Measurements from ENCODE around the gene SDCCAG8.
A peak's percentile ranks its signal among the peaks of the same experiment; 100 is the strongest.

The SDCCAG8 gene

DNA sequence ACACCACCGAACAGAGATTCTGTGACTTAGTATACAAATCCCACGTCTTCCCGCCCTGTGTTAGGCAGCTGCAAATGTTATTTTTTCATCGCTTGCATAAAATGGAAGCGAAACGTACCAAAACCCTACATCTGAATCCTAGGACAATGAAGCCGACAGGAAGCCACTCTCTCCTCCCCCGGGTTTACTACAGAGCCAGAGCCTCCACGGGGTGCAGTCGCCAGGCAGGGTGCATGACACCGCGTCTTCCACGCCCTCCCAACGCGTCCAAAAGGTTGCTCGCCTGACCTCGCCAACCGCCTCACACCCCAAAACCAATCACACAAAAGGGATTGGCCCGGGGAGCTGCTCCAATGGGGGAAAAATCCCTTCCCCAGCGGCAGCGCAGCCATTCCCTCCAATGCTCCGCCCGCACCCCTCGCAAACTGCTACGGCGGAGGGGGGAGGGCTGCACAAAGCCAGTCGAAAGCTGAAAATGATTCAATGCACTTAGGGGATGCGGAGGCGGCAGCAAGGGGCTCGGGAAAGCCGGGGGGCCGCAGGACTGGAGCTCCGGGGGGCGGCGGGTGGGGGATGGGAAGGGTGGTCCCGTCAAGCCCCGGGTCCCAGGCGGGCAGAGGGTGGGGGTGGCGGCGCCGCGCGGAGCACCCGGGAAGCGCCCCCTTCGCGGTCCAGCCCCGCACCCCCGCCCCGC, 1.5 kb upstream of the SDCCAG8 start:
- peak; percentile 7 to 29 for DNase-seq (ENCODE audit: extremely low read depth in 1 of 2, low read depth in 1 of 2)

- DNase-seq (ENCODE audit: extremely low read depth in 1 of 2, low read depth in 1 of 2) = peak; percentile 75 to 77
Measured at GRCh38 chr1:243254927-243255790, 682 bp upstream of the SDCCAG8 start, which contains the start of gene CEP170. CEP170 (minus strand) TSS chr1:243255281; CDS start chr1:243225280, 30,001 bp downstream.

DNA sequence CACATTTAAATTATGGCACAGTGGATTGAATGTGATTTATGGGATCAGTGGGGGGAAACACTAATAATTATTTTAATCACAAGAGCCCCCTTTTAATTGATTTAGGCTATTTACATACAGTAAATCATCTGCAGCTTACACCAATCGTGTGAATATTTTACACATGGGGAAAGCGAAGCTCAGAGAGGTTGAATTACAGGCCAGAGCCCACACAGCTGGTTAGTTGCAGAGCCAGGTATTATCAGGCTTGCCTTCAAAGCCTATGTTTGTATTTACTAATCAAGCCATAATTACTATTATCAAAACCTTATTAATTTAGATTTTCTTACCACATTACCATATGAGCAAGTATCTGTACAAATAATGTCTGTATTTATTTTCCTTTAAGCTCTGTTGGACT, 749 bp downstream of the SDCCAG8 start:
- DNase-seq (ENCODE audit: extremely low read depth in 1 of 2, low read depth in 1 of 2) = no peak

- DNase-seq (ENCODE audit: extremely low read depth in 1 of 2, low read depth in 1 of 2) = no peak
Measured at GRCh38 chr1:243257189-243257588, 1.3 kb downstream of the SDCCAG8 start.

DNA sequence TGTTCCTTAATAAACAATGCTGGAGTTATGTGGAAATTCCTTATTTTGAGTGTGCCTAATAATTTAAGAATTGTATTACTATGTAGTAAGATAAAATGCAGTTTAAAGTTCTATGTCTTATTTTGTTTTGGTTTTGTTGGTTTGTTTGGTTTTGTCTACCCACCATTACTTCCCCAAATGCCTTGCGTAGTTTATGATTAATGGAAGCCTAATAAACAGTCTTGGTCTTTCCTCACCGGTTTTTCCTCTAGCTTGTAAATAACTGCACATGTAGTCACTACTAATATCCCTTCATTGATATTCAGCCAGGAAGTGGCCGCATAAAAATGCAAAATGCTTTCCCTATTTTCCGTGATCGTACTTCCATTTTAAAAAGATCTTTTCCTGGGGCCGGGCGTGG, 2.9 kb downstream of the SDCCAG8 start:
- DNase-seq (ENCODE audit: extremely low read depth in 1 of 2, low read depth in 1 of 2) = no peak

DNA sequence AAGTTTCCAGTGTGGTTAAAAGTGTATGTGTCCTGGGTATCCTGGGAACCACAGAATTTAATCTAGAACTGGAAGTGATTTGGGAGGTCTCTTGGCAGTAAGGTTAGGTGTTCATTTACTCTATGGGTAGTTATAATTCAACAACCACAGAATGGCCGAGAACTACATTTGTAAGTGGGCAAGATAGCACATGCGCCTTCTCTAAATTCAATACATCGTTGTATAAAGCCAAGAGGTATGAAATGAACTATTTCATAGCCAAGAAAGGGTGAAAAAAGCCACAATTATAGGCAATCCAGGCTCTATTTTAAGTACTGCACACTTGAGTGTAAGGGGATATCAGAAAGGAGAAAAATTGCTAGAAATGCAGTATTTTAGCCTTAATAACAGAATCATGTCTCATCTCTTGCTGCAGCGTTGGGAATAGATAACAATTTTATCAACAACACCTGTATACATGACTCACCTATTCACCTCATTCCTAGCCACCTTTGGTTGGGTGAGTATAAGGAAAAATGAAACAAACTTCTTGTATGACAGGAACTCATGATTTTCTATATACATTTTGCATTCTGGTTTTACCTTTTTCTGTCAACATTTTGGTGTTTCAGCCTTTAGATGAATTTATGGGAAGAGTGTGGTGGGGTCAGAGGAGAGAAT, 4.5 kb downstream of the SDCCAG8 start:
- no peak for DNase-seq (ENCODE audit: extremely low read depth in 1 of 2, low read depth in 1 of 2)

DNA sequence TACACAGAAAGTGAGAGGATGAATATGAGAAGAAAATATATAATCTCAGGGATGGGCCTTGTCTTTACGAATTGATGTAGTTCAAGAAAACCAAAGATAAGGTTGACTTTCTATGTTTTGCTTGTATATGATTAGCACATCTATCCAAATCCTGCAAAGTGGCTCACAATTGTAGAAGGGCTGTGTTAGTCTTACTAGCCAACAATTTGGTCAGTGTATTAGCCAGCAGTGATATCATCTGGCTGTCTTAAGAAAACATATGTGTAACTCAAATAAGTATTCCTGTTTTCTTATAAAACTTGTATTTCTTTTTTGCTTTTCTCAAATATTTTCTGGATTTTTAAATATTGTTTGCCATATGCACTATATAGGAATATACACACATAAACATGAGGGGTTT, 5.5 kb downstream of the SDCCAG8 start:
- no peak for DNase-seq (ENCODE audit: extremely low read depth in 1 of 2, low read depth in 1 of 2)

- no peak for DNase-seq (ENCODE audit: extremely low read depth in 1 of 2, low read depth in 1 of 2)
Measured at GRCh38 chr1:243264717-243265116, 8.9 kb downstream of the SDCCAG8 start.

DNA sequence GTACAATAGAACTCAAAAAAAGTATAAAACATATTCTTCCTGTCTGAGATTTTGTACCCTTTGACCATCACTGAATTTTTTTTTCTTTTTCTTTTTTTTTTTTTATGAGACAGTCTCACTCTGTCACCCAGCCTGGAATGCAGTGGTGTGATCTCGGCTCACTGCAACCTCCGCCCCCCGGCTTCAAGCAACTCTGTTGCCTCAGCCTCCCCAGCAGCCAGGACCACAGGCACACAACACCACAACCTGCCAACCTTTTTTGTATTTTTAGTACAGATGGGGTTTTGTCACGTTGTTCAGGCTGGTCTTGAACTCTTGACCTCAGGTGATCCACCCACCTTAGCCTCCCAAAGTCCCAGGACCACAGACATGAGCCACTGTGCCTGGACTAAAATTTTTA, 10.4 kb downstream of the SDCCAG8 start:
- DNase-seq (ENCODE audit: extremely low read depth in 1 of 2, low read depth in 1 of 2) = no peak

DNA sequence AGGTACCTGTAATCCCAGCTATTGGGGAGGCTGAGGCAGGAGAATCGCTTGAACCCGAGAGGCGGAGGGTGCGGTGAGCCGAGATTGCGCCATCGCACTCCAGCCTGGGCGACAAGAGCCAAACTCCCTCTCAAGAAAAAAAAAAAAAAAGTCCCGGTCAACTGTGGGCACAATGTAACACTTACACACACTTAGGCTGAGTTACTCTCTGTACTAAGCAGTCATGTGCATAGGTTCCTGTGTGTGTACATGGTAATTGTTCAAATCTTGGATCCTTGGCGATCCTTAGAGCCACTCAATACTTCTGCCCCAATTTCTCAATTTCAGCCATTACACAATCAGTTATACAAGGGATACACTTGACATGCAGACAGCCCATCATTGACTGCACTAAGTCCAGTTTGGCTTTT, 11.6 kb downstream of the SDCCAG8 start:
- DNase-seq (ENCODE audit: extremely low read depth in 1 of 2, low read depth in 1 of 2) = no peak

DNA sequence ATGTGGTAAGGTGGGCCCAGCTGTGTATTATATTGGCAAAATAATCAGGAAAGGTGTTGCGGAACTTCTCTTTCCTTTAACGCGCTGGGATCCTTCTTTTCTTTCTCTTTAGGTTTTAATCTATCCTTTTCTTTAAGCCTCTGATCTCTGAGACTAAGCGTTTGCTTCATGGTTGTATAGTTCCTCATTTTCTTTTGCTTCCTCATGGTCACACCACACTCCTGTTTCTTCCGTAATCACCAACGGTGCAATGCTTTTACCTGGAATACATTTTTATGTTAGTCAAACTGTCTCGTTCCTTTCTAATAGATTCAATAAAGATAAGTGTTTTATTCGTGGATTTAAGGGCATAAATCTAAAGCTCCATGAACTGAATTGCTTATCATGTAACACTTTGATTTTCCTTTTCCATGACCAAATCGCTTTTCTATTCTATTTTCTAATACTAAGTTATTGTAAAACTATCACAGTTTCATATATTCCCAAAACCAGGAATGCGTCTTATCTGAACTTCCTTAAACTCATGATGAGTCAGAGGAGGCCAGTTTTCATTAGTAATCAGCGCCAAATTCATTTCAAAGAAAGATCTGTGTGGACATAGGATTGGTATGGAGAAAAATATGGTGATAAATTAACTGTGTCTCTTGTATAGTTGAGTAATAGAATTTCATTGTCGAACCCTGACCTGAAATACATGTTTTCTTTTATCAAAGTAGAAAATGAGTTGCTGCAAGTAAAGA, 12.2 kb downstream of the SDCCAG8 start:
- no peak for DNase-seq (ENCODE audit: extremely low read depth in 1 of 2, low read depth in 1 of 2)

GRCh38 chr1:243268751-243269460, 13.1 kb downstream of the SDCCAG8 start:
- DNase-seq (ENCODE audit: extremely low read depth in 1 of 2, low read depth in 1 of 2) = no peak

GRCh38 chr1:243269461-243269801, 13.6 kb downstream of the SDCCAG8 start:
- DNase-seq (ENCODE audit: extremely low read depth in 1 of 2, low read depth in 1 of 2) = no peak

DNA sequence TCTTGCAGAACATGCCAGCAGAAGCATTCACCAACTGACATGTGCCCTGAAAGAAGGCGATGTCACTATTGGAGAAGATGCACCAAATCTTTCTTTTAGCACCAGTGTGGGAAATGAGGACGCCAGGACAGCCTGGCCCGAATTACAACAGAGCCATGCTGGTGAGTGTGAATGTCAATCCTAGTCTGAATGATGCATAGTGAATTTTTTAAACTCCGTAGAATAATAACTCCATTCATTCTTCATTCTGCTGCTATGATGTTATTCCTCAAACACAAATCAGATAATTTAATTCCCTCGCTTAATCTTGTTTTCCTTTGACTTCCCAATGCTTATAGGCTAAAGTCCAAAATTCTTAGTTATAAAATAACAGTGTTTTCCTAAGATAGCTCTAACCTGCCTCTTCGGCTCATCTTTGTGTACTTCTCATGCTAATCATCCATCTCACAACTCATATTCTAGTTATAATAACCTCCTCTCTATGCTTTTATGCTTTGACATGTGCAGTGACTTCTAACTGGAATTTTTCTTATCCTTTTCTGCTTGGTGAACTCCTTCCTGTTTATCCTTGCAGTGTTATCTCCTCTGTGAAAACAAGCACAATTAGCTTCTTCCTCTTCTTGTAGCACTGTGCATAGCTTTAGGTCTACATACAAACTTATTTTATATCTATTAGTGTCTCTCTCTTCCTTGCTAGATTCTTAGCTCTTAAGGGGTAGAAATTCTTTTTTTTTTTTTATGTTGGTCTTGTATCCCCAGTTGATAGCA, 14.4 kb downstream of the SDCCAG8 start:
- no peak for DNase-seq (ENCODE audit: extremely low read depth in 1 of 2, low read depth in 1 of 2)

- DNase-seq (ENCODE audit: extremely low read depth in 1 of 2, low read depth in 1 of 2) = no peak
Measured at GRCh38 chr1:243271996-243272395, 16.2 kb downstream of the SDCCAG8 start.

DNA sequence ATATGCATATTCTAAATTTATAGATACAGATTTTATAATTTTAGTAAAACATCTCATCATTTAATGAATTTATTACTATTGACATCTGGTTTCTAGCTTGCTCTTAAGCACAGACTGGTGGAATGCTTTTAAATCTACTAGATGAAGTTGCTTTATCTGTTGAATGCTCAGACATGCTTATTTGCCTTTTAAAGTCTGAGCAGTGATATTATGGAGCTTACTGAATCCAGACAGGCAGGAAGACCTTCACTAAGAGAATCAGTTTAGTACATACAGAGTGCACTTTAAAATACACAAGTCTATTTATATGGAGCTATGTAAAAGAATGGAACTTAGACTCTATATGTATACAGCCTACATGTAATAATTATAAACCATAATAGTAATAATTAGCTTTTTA, 16.6 kb downstream of the SDCCAG8 start:
- no peak for DNase-seq (ENCODE audit: extremely low read depth in 1 of 2, low read depth in 1 of 2)

- no peak for DNase-seq (ENCODE audit: extremely low read depth in 1 of 2, low read depth in 1 of 2)
Measured at GRCh38 chr1:243273506-243273905, 17.7 kb downstream of the SDCCAG8 start.

GRCh38 chr1:243273945-243274344, 18.1 kb downstream of the SDCCAG8 start:
- no peak for DNase-seq (ENCODE audit: extremely low read depth in 1 of 2, low read depth in 1 of 2)

DNA sequence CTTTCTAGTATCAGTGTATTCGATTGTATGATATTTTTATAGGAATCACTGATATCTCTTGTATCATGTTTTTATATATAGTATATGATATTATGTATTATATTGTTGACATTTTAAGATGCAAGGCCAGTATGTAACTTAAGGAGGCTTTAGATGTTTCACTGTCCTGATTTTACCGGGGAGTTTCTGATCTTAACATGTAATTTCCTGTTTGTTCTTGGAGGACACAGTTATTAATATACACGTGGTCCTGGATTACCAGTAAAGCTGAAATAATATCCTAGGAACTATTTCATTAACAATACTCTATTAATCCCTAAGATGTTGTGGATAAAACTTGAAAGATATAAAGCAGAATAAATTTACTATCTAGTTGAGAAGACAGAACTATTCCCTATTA, 19.5 kb downstream of the SDCCAG8 start:
- DNase-seq (ENCODE audit: extremely low read depth in 1 of 2, low read depth in 1 of 2) = no peak

Measured in activated CD8-positive, alpha-beta memory T cell treated with anti-CD3 and anti-CD28 coated beads for 1 hour (primary cell).